HCT116 (cell line): Measurements from ENCODE around the gene CALML3. TPM values are rescaled to one million over a fixed set of nuclear protein-coding genes. Genes with fewer than 3 reads are reported as not detected.

Source experiments
- ATAC-seq: fragments of 200-7000 bp; cut with Tn5 transposase; 2 replicates; pipeline ENCODE4 v1.9.1; 2020; ENCODE audit warnings: mild to moderate bottlenecking, moderate library complexity
- BruUV-seq: library from RNA; stranded (reverse); fragments of 400-500 nt; replicated peaks from 2 replicates; lab custom pipeline; 2021; lab: Mats Ljungman, UMichigan
- CTCF ChIA-PET: fragments of 300-600 bp; sonication (Branson Sonifier 250); formaldehyde crosslinking; loops from one replicate; lab custom pipeline; 2021; ENCODE audit warnings: antibody characterized with exemption; lab: Charles Lee
- POLR2A ChIA-PET: fragments of 300-600, 350-600 bp; sonication (Branson Sonifier 250); formaldehyde crosslinking; loops from one replicate; lab custom pipeline; 2021; ENCODE audit warnings: antibody characterized with exemption; lab: Charles Lee
- RAD21 ChIA-PET, 2 experiments: fragments of 300-600 bp; sonication (Branson Sonifier 250); formaldehyde crosslinking; loops; one replicate each; lab custom pipeline; 2023; ENCODE audit warnings: low total read pairs in 2 of 2; ENCODE audit not compliant: uncharacterized antibody in 2 of 2, unreplicated experiment in 2 of 2, low non-redundant PET in 1 of 2; lab: Charles Lee
- DNase-seq: peaks from one replicate; pipeline ENCODE4 v3.0.0-alpha.2; 2010; ENCODE audit warnings: low read depth, low spot score
- H2AFZ ChIP-seq: fragments of 200-600 bp; shearing (Covaris generic), sonication (generic); 2 replicates; pipeline ENCODE4 v1.6.1; 2017; ENCODE audit warnings: low read depth, mixed run types, mixed read lengths, antibody characterized with exemption, low read length; ENCODE audit not compliant: poor library complexity, severe bottlenecking
- H3K27ac ChIP-seq: 2 replicates; pipeline ENCODE4 v1.5.1; 2012; ENCODE audit warnings: low read depth, low read length
- H3K27me3 ChIP-seq: fragments of 200-600 bp; sonication (generic); 2 replicates; pipeline ENCODE4 v1.6.1; 2016; ENCODE audit warnings: mixed run types, low read length, mixed read lengths; ENCODE audit not compliant: insufficient read depth
- H3K36me3 ChIP-seq, 2 experiments: fragments of 200-500 bp in 1 of 2; fragments of 200-600 bp in 1 of 2; sonication (Bioruptor generic) in 1 of 2; sonication (generic) in 1 of 2; 2 replicates each; pipeline versions ENCODE4 v1.5.1 to v1.6.1; 2014 to 2016; ENCODE audit warnings: low read length in 2 of 2, inconsistent platforms in 1 of 2, mixed read lengths in 1 of 2, mixed run types in 1 of 2; ENCODE audit not compliant: insufficient read depth in 2 of 2, control insufficient read depth in 1 of 2
- H3K4me1 ChIP-seq, 2 experiments: fragments of 200-600 bp in 1 of 2; sonication (generic) in 1 of 2; 2 replicates each; pipeline versions ENCODE4 v1.5.1 to v1.6.1; 2012 to 2017; ENCODE audit warnings: low read length in 2 of 2, inconsistent platforms in 1 of 2, mild to moderate bottlenecking in 1 of 2, mixed read lengths in 1 of 2, mixed run types in 1 of 2, moderate library complexity in 1 of 2; ENCODE audit not compliant: insufficient read depth in 2 of 2, control insufficient read depth in 1 of 2
- H3K4me2 ChIP-seq: fragments of 200-600 bp; sonication (generic); 2 replicates; pipeline ENCODE4 v1.6.1; 2017; ENCODE audit warnings: mixed run types, low read length, mixed read lengths
- H3K4me3 ChIP-seq, 2 experiments: fragments of 200-600 bp in 1 of 2; sonication (generic) in 1 of 2; replicated peaks in 1 of 2; 2 replicates each; pipeline ENCODE4 v1.5.1; 2011 to 2016; ENCODE audit warnings: low read length in 2 of 2, control low read depth in 1 of 2, low read depth in 1 of 2, mild to moderate bottlenecking in 1 of 2, mixed read lengths in 1 of 2, mixed run types in 1 of 2
- H3K79me2 ChIP-seq: fragments of 200-600 bp; sonication (generic); 2 replicates; pipeline ENCODE4 v1.6.1; 2017; ENCODE audit warnings: mild to moderate bottlenecking, mixed run types, low read length, moderate library complexity, mixed read lengths; ENCODE audit not compliant: insufficient read depth
- H3K9ac ChIP-seq: fragments of 200-600 bp; sonication (generic); 2 replicates; pipeline ENCODE4 v1.6.1; 2016; ENCODE audit warnings: low read length, mixed read lengths
- H3K9me2 ChIP-seq: fragments of 200-600 bp; sonication (generic), shearing (Covaris generic); 2 replicates; pipeline ENCODE4 v1.6.1; 2017; ENCODE audit warnings: mixed run types, mild to moderate bottlenecking, moderate library complexity; ENCODE audit not compliant: insufficient read depth
- H3K9me3 ChIP-seq, 2 experiments: fragments of 200-500 bp in 1 of 2; fragments of 200-600 bp in 1 of 2; sonication (Bioruptor generic) in 1 of 2; sonication (generic) in 1 of 2; 2 replicates each; pipeline ENCODE4 v1.6.1; 2014 to 2017; ENCODE audit warnings: low read length in 2 of 2, mixed read lengths in 2 of 2, inconsistent platforms in 1 of 2, low read depth in 1 of 2, mild to moderate bottlenecking in 1 of 2, mixed run types in 1 of 2, moderate library complexity in 1 of 2; ENCODE audit not compliant: control insufficient read depth in 1 of 2, insufficient read depth in 1 of 2
- H4K20me1 ChIP-seq: fragments of 200-600 bp; sonication (generic), shearing (Covaris generic); 2 replicates; pipeline ENCODE4 v1.6.1; 2017; ENCODE audit warnings: mixed run types, mild to moderate bottlenecking, moderate library complexity; ENCODE audit not compliant: insufficient read depth
- ATF3 ChIP-seq: IDR thresholded peaks from 2 replicates; pipeline ENCODE4 v1.6.1; 2012
- CBX3 ChIP-seq: IDR thresholded peaks from 2 replicates; pipeline ENCODE4 v1.6.1; 2012; ENCODE audit warnings: low read depth
- CEBPB ChIP-seq: IDR thresholded peaks from 2 replicates; pipeline ENCODE4 v1.6.1; 2012; ENCODE audit warnings: low read depth
- CTCF ChIP-seq, 3 experiments: fragments of 200-600 bp in 1 of 3; sonication (generic) in 1 of 3; IDR thresholded peaks in 2 of 3; conservative IDR thresholded peaks in 1 of 3; 2 replicates each; pipeline ENCODE4 v1.5.1; 2012 to 2017; ENCODE audit warnings: low read depth in 2 of 3, low read length in 2 of 3, antibody characterized with exemption in 1 of 3, borderline replicate concordance in 1 of 3, control low read depth in 1 of 3, mild to moderate bottlenecking in 1 of 3, mixed read lengths in 1 of 3, mixed run types in 1 of 3, moderate library complexity in 1 of 3; ENCODE audit not compliant: insufficient read depth in 1 of 3
- EZH2phosphoT487 ChIP-seq: fragments of 200-600 bp; IDR thresholded peaks from 2 replicates; pipeline ENCODE4 v1.6.1; 2018; ENCODE audit warnings: antibody characterized with exemption, borderline replicate concordance
- FOSL1 ChIP-seq: IDR thresholded peaks from 2 replicates; pipeline ENCODE4 v1.6.1; 2012; ENCODE audit warnings: low read depth
- MAX ChIP-seq: IDR thresholded peaks from 2 replicates; pipeline ENCODE4 v1.6.1; 2012
- POLR2AphosphoS5 ChIP-seq: IDR thresholded peaks from 2 replicates; pipeline ENCODE4 v1.6.1; 2011; ENCODE audit warnings: mild to moderate bottlenecking, low read depth, low read length, moderate library complexity
- SIN3A ChIP-seq: IDR thresholded peaks from 2 replicates; pipeline ENCODE4 v1.6.1; 2012; ENCODE audit warnings: low read depth
- YY1 ChIP-seq: IDR thresholded peaks from 2 replicates; pipeline ENCODE4 v1.6.1; 2011; ENCODE audit warnings: low read length, low read depth, moderate library complexity, mild to moderate bottlenecking; ENCODE audit not compliant: insufficient replicate concordance; ENCODE audit errors: extremely low read depth
- ZNF274 ChIP-seq: fragments of 200-500 bp; sonication (Bioruptor generic); IDR thresholded peaks from 2 replicates; pipeline ENCODE4 v1.6.1; 2014; ENCODE audit warnings: mild to moderate bottlenecking, low read depth, low read length, inconsistent platforms
- intact Hi-C: fragments of 100-400 bp; cut with micrococcal nuclease; formaldehyde crosslinking; loops from 2 replicates; pipeline ENCODE4 v1.10.0; 2022
- total RNA-seq: library from RNA; stranded (reverse); gene quantifications from one replicate; pipeline ENCODE4 v1.2.1, GENCODE V29; 2021; ENCODE audit not compliant: unreplicated experiment

The CALML3 gene
- total RNA-seq, 1 experiment from 2014 or later, result not detected

GRCh38 chr10:5499493-5500140 is 25.1 kb upstream of the CALML3 start, which contains the start of gene CALML5:
Gene CALML5 (minus strand): TSS chr10:5499570. CDS start chr10:5499438, 132 bp downstream.
- CTCF ChIA-PET, result no interaction called here

GRCh38 chr10:5500162-5500670 is 24.5 kb upstream of the CALML3 start:
- intact Hi-C loops, result no loop called here
- TF ChIP-seq SIN3A (no peak), ATF3 (no peak), CBX3 (no peak), CEBPB (no peak), POLR2AphosphoS5 (no peak), FOSL1 (no peak), YY1 (no peak), ZNF274 (no peak), MAX (no peak), EZH2phosphoT487 (no peak), CTCF (IDR thresholded peaks at IDR 0.05 in 2 of 3, conservative IDR thresholded peaks at IDR 0.05 in 1 of 3; ENCODE audit: borderline replicate concordance in 1 of 3, insufficient read depth in 1 of 3, low read depth in 2 of 3, low read length in 2 of 3) (no peak)
- H4K20me1 ChIP-seq, result no peaks in the 10 kb centered on the region
- H3K4me3 ChIP-seq, result no peak overlapping the region
- no peak overlapping the region for H2AFZ ChIP-seq
- no peaks in the 10 kb centered on the region for H3K79me2 ChIP-seq
- H3K27ac ChIP-seq, result no peak overlapping the region
- BruUV-seq, result no TSS peak
- H3K4me1 ChIP-seq, result peaks cover 0 to 3% of the 10 kb centered on the region in 2 experiments; a peak in 1 of 4 replicates
- H3K9me2 ChIP-seq, result no peaks in the 10 kb centered on the region
- peaks cover 28% of the 10 kb centered on the region; the same call in 1 of the 2 replicates for H3K27me3 ChIP-seq
- ChIA-PET CTCF (no interaction called here), POLR2A (no interaction called here), RAD21 (no interaction called here)
- H3K4me2 ChIP-seq, result no peak overlapping the region
- ATAC-seq (no peak), DNase-seq (no peak)
- no peaks in the 10 kb centered on the region for H3K9me3 ChIP-seq
- H3K36me3 ChIP-seq, result no peaks in the 10 kb centered on the region
- H3K9ac ChIP-seq, result no peak overlapping the region

More at GRCh38 chr10:5499493-5500140, 25.1 kb upstream of the CALML3 start, which contains the start of gene CALML5:
- Histone ChIP-seq H3K9me2 (no peaks in the 10 kb centered on the region), H3K4me1 (peaks cover 0 to 3% of the 10 kb centered on the region in 2 experiments; a peak in 1 of 4 replicates), H3K4me3 (no peak within 1 kb of the TSS), H3K27ac (no peak within 1 kb of the TSS), H4K20me1 (no peaks in the 10 kb centered on the region), H3K9me3 (no peaks in the 10 kb centered on the region), H3K4me2 (no peak within 1 kb of the TSS), H3K27me3 (peaks cover 24% of the 10 kb centered on the region; the same call in 1 of the 2 replicates), H3K9ac (no peak within 1 kb of the TSS), H3K36me3 (no peaks in the 10 kb centered on the region), H2AFZ (no peak within 1 kb of the TSS), H3K79me2 (no peaks in the 10 kb centered on the region)
- ATAC-seq (no peak), DNase-seq (no peak)
- ChIA-PET POLR2A (no interaction called here), RAD21 (no interaction called here)
- BruUV-seq, result no TSS peak
- TF ChIP-seq FOSL1, result no peak
- no peak for TF ChIP-seq CEBPB
- TF ChIP-seq MAX, result no peak
- intact Hi-C loops, result no loop called here
